H9 (cell line): Measurements from ENCODE around the gene SHOC1. TPM values are rescaled to one million over a fixed set of nuclear protein-coding genes. Genes with fewer than 3 reads are reported as not detected.

Source experiments
- DNase-seq: peaks from one replicate; pipeline ENCODE4 v3.0.0-alpha.2; 2017
- H2AFZ ChIP-seq: one replicate; pipeline ENCODE4 v1.6.1; 2013; ENCODE audit warnings: mild to moderate bottlenecking, low read length, control low read depth, moderate library complexity
- H2AK5ac ChIP-seq: 2 replicates; pipeline ENCODE4 v1.6.1; 2013; ENCODE audit warnings: low read length, control low read depth, mixed read lengths; ENCODE audit not compliant: insufficient read length
- H2BK120ac ChIP-seq: one replicate; pipeline ENCODE4 v1.6.1; 2013; ENCODE audit warnings: low read depth, mild to moderate bottlenecking, low read length, control low read depth, inconsistent platforms; ENCODE audit not compliant: poor library complexity, severe bottlenecking
- H2BK12ac ChIP-seq: 2 replicates; pipeline ENCODE4 v1.6.1; 2013; ENCODE audit warnings: low read length, control low read depth, mixed read lengths, low read depth; ENCODE audit not compliant: insufficient read length
- H2BK15ac ChIP-seq: 2 replicates; pipeline ENCODE4 v1.6.1; 2013; ENCODE audit warnings: low read depth, low read length, control low read depth
- H2BK20ac ChIP-seq: one replicate; pipeline ENCODE4 v1.6.1; 2013; ENCODE audit warnings: low read depth, mild to moderate bottlenecking, low read length, control low read depth, inconsistent platforms; ENCODE audit not compliant: poor library complexity, severe bottlenecking
- H2BK5ac ChIP-seq: 2 replicates; pipeline ENCODE4 v1.6.1; 2013; ENCODE audit warnings: low read length, control low read depth, mixed read lengths; ENCODE audit not compliant: insufficient read length
- H3K14ac ChIP-seq: 2 replicates; pipeline ENCODE4 v1.6.1; 2013; ENCODE audit warnings: low read length, control low read depth; ENCODE audit not compliant: insufficient read depth
- H3K18ac ChIP-seq: 2 replicates; pipeline ENCODE4 v1.6.1; 2013; ENCODE audit warnings: low read depth, mild to moderate bottlenecking, mixed read lengths, low read length, control low read depth; ENCODE audit not compliant: insufficient read length
- H3K23ac ChIP-seq: 2 replicates; pipeline ENCODE4 v1.6.1; 2013; ENCODE audit warnings: low read length, control low read depth, mixed read lengths, low read depth; ENCODE audit not compliant: insufficient read length
- H3K23me2 ChIP-seq: 2 replicates; pipeline ENCODE4 v1.6.1; 2013; ENCODE audit warnings: low read depth, mild to moderate bottlenecking, mixed read lengths, low read length, control low read depth; ENCODE audit not compliant: insufficient read length, poor library complexity, severe bottlenecking
- H3K27ac ChIP-seq: 2 replicates; pipeline ENCODE4 v1.5.1; 2013; ENCODE audit warnings: low read length, control low read depth, mixed read lengths, low read depth; ENCODE audit not compliant: insufficient read length
- H3K27me3 ChIP-seq: 2 replicates; pipeline ENCODE4 v1.6.1; 2013; ENCODE audit warnings: low read length, control low read depth, inconsistent platforms; ENCODE audit not compliant: insufficient read depth
- H3K4ac ChIP-seq: 2 replicates; pipeline ENCODE4 v1.6.1; 2013; ENCODE audit warnings: low read depth, mild to moderate bottlenecking, control low read depth, inconsistent platforms, low read length, moderate library complexity
- H3K4me1 ChIP-seq: 2 replicates; pipeline ENCODE4 v1.6.1; 2013; ENCODE audit warnings: low read length, control low read depth, inconsistent platforms; ENCODE audit not compliant: insufficient read depth
- H3K4me2 ChIP-seq: 2 replicates; pipeline ENCODE4 v1.6.1; 2013; ENCODE audit warnings: low read length, control low read depth, mixed read lengths; ENCODE audit not compliant: insufficient read length, insufficient read depth
- H3K56ac ChIP-seq: 2 replicates; pipeline ENCODE4 v1.6.1; 2013; ENCODE audit warnings: low read depth, mild to moderate bottlenecking, mixed read lengths, low read length, control low read depth; ENCODE audit not compliant: insufficient read length
- H3K79me1 ChIP-seq: 2 replicates; pipeline ENCODE4 v1.6.1; 2013; ENCODE audit warnings: low read depth, mild to moderate bottlenecking, moderate library complexity, low read length, control low read depth, inconsistent platforms; ENCODE audit not compliant: insufficient read depth, poor library complexity, severe bottlenecking
- H3K79me2 ChIP-seq: 2 replicates; pipeline ENCODE4 v1.6.1; 2013; ENCODE audit warnings: low read length, control low read depth, inconsistent platforms; ENCODE audit not compliant: insufficient read depth
- H3K9ac ChIP-seq: 2 replicates; pipeline ENCODE4 v1.6.1; 2013; ENCODE audit warnings: low read length, control low read depth, mixed read lengths; ENCODE audit not compliant: insufficient read length; ENCODE audit errors: extremely low read depth
- H3K9me3 ChIP-seq: one replicate; pipeline ENCODE4 v1.6.1; 2013; ENCODE audit warnings: low read depth, low read length, inconsistent platforms; ENCODE audit not compliant: control insufficient read depth
- H3T11ph ChIP-seq: one replicate; pipeline ENCODE4 v1.6.1; 2013; ENCODE audit warnings: mild to moderate bottlenecking, low read length, control low read depth, inconsistent platforms
- H4K20me1 ChIP-seq: one replicate; pipeline ENCODE4 v1.6.1; 2013; ENCODE audit not compliant: control insufficient read depth, insufficient read length, insufficient read depth
- H4K5ac ChIP-seq: 2 replicates; pipeline ENCODE4 v1.6.1; 2013; ENCODE audit warnings: low read depth, mild to moderate bottlenecking, mixed read lengths, low read length, control low read depth; ENCODE audit not compliant: insufficient read length
- H4K8ac ChIP-seq: replicated peaks from 2 replicates; pipeline ENCODE4 v1.6.1; 2013; ENCODE audit warnings: low read length, control low read depth, mixed read lengths, low read depth; ENCODE audit not compliant: insufficient read length
- H4K91ac ChIP-seq: 2 replicates; pipeline ENCODE4 v1.6.1; 2013; ENCODE audit warnings: low read depth, mild to moderate bottlenecking, moderate library complexity, mixed read lengths, low read length, control low read depth; ENCODE audit not compliant: insufficient read length
- H3K27ac Mint-ChIP-seq, 3 experiments: 2 replicates in 2 of 3; 3 replicates in 1 of 3; pipeline ENCODE4 v1.8.0; 2020 to 2021; ENCODE audit warnings: mixed read lengths in 3 of 3, mild to moderate bottlenecking in 1 of 3, moderate library complexity in 1 of 3
- H3K27me3 Mint-ChIP-seq: 2 replicates; pipeline ENCODE4 v1.8.0; 2021; ENCODE audit warnings: low read depth, mild to moderate bottlenecking, moderate library complexity, mixed read lengths
- H3K36me3 Mint-ChIP-seq, 3 experiments: 2 replicates in 2 of 3; 3 replicates in 1 of 3; pipeline ENCODE4 v1.8.0; 2020 to 2021; ENCODE audit warnings: low read depth in 3 of 3, mixed read lengths in 3 of 3; ENCODE audit not compliant: insufficient read depth in 1 of 3
- H3K4me1 Mint-ChIP-seq, 2 experiments: 2 replicates each; pipeline ENCODE4 v1.8.0; 2020; ENCODE audit warnings: mixed read lengths in 2 of 2
- H3K4me3 Mint-ChIP-seq, 2 experiments: 2 replicates in 1 of 2; 3 replicates in 1 of 2; pipeline ENCODE4 v1.8.0; 2020 to 2021; ENCODE audit warnings: mild to moderate bottlenecking in 2 of 2, mixed read lengths in 2 of 2, moderate library complexity in 1 of 2
- H3K9me3 Mint-ChIP-seq, 2 experiments: 2 replicates in 1 of 2; 3 replicates in 1 of 2; pipeline ENCODE4 v1.8.0; 2020; ENCODE audit warnings: mild to moderate bottlenecking in 2 of 2, mixed read lengths in 2 of 2, moderate library complexity in 1 of 2
- CTCF ChIP-seq: fragments of 200-600 bp; sonication (generic); conservative IDR thresholded peaks from 3 replicates; pipeline ENCODE4 v1.8.0; 2021; ENCODE audit warnings: antibody characterized with exemption, mild to moderate bottlenecking
- WGBS: extraction: QIAGEN DNeasy Blood & Tissue Kit; methylation state at CpG from one replicate; pipeline ENCODE4 v1.1.7; 2013; ENCODE audit warnings: missing lambda C conversion rate, low lambda C conversion rate, mixed read lengths; ENCODE audit not compliant: insufficient read length; ENCODE audit errors: extremely low coverage; 5-methylcytosine and 5-hydroxymethylcytosine counted together
- total RNA-seq: library from RNA; stranded (reverse); gene quantifications from 2 replicates; pipeline ENCODE4 v1.2.1, GENCODE V29; 2021

Gene SHOC1
- total RNA-seq, 1 experiment from 2014 or later = not detected

- no peak overlapping the region for H4K8ac ChIP-seq
- H3K27ac ChIP-seq = no peak overlapping the region
- H3K4me3 Mint-ChIP-seq = no peak overlapping the region
- H3K9ac ChIP-seq = no peak overlapping the region
- no peak for TF ChIP-seq CTCF
- H2BK5ac ChIP-seq = no peak overlapping the region
- H4K91ac ChIP-seq = no peak overlapping the region
- no peaks in the 10 kb centered on the region for H3K9me3 Mint-ChIP-seq
- no peaks in the 10 kb centered on the region for H3K4me1 ChIP-seq
- no peaks in the 10 kb centered on the region for H3K79me2 ChIP-seq
- H3K4me2 ChIP-seq = no peak overlapping the region
- H3K23ac ChIP-seq = no peak overlapping the region
- H3K79me1 ChIP-seq = no peaks in the 10 kb centered on the region
- no peaks in the 10 kb centered on the region for H3K27me3 ChIP-seq
- H3K27me3 Mint-ChIP-seq = no peaks in the 10 kb centered on the region; the same call in 1 of the 2 replicates
- no peak overlapping the region for H2BK15ac ChIP-seq
- no peak overlapping the region for H2BK20ac ChIP-seq
- no peaks in the 10 kb centered on the region for H3K9me3 ChIP-seq
- no peaks in the 10 kb centered on the region for H3K4me1 Mint-ChIP-seq
- no peak overlapping the region for H3K18ac ChIP-seq
- no peak overlapping the region for H3K4ac ChIP-seq
- DNase-seq = no peak
- H3K14ac ChIP-seq = no peak overlapping the region
- no peak overlapping the region for H2AK5ac ChIP-seq
- H2AFZ ChIP-seq = no peak overlapping the region
- H3K36me3 Mint-ChIP-seq = no peaks in the 10 kb centered on the region
- no peak overlapping the region for H2BK12ac ChIP-seq
- no peaks in the 10 kb centered on the region for H3K23me2 ChIP-seq
- no peak overlapping the region for H3K56ac ChIP-seq
- no peak overlapping the region for H2BK120ac ChIP-seq
- no CpG with 5 or more reads among the region's 3 CpGs for WGBS
- H4K5ac ChIP-seq = no peak overlapping the region
- no peak overlapping the region for H3K27ac Mint-ChIP-seq
- no peak overlapping the region for H3T11ph ChIP-seq
- no peaks in the 10 kb centered on the region for H4K20me1 ChIP-seq
These were observed 9.2 kb upstream of the SHOC1 start for GRCh38 chr9:111803924-111804323.
